Right lobe of liver (tissue), 6 donors: Measurements from ENCODE around the gene STON2. TPM values are rescaled to one million over a fixed set of nuclear protein-coding genes. Genes with fewer than 3 reads are reported as not detected.

Experiments
- ATAC-seq, 4 donors: fragments of 200-7000 bp; cut with Tn5 transposase; one replicate each; pipeline ENCODE4 v1.9.1; 2020; ENCODE audit warnings: mild to moderate bottlenecking in 4 of 4, moderate library complexity in 4 of 4
- DNase-seq, 3 donors: peaks; one replicate each; pipeline ENCODE4 v3.0.0-alpha.2; 2020
- H3K27ac ChIP-seq, 3 donors: fragments of 200-600 bp; one replicate each; pipeline ENCODE4 v1.8.0; 2022
- H3K27me3 ChIP-seq, 2 donors: fragments of 200-600 bp; one replicate each; pipeline ENCODE4 v1.8.0; 2022
- H3K36me3 ChIP-seq, 4 donors: fragments of 200-600 bp; sonication (generic) in 1 of 4; one replicate each; pipeline versions ENCODE4 v1.5.1 to v1.8.0; 2017 to 2022; ENCODE audit warnings: control low read depth in 1 of 4
- H3K4me1 ChIP-seq, 4 donors: fragments of 200-600 bp; sonication (generic) in 1 of 4; one replicate each; pipeline versions ENCODE4 v1.5.1 to v1.8.0; 2017 to 2022; ENCODE audit warnings: control low read depth in 1 of 4
- H3K4me3 ChIP-seq, 3 donors: fragments of 200-600 bp; one replicate each; pipeline ENCODE4 v1.8.0; 2022
- H3K9me3 ChIP-seq, 4 donors: fragments of 200-600 bp; sonication (generic) in 1 of 4; one replicate each; pipeline versions ENCODE4 v1.5.1 to v1.8.0; 2017 to 2022; ENCODE audit warnings: control low read depth in 1 of 4
- CTCF ChIP-seq, 4 donors: fragments of 200-600 bp in 3 of 4; fragments of 450-650 bp in 1 of 4; IDR thresholded peaks; one replicate each; pipeline versions ENCODE4 v1.5.1 to v1.8.0; 2016 to 2022; ENCODE audit warnings: antibody characterized with exemption in 4 of 4, mild to moderate bottlenecking in 2 of 4
- POLR2A ChIP-seq: fragments of 450-650 bp; IDR thresholded peaks from one replicate; pipeline ENCODE4 v1.6.1; 2017; ENCODE audit warnings: antibody characterized with exemption, mild to moderate bottlenecking
- WGBS: methylation state at CpG from one replicate; pipeline ENCODE4 v1.1.6; 2018; ENCODE audit warnings: low coverage, low lambda C conversion rate; ENCODE audit not compliant: insufficient coverage; ENCODE audit errors: missing lambda C conversion rate; 5-methylcytosine and 5-hydroxymethylcytosine counted together
- intact Hi-C, 2 donors: fragments of 100-400 bp; cut with DNase I; formaldehyde crosslinking; loops; one replicate each; pipeline versions ENCODE4 v1.11.2 to v1.14.1; 2022
- total RNA-seq, 6 experiments: library from RNA; depleted of rRNA in 2 of 6; stranded (reverse); fragments of >200 nt in 2 of 6; fragmentation: NEBNext Ultra II Directional in 3 of 6; extraction: Animal tissue kit (Norgen Biotek cat#: 25700) in 3 of 6; gene quantifications; one replicate each; pipeline versions ENCODE4 v1.1.0 to v1.2.4, GENCODE V29; 2016 to 2023
- donor health status: DM: no; HTN: yes; CAD: no.
- donor health status: DM: no; HTN: no; CAD: no.
- donor health status: DM: no; HTN: no; CAD: no.
- donor health status: DM: no; HTN: yes; CAD: no.
- donor health status: DM: no; HTN: yes; CAD: no.

The STON2 gene
- total RNA-seq, 6 experiments from 2014 or later, result 4.9 to 23.7 (median 10.7) TPM

DNA sequence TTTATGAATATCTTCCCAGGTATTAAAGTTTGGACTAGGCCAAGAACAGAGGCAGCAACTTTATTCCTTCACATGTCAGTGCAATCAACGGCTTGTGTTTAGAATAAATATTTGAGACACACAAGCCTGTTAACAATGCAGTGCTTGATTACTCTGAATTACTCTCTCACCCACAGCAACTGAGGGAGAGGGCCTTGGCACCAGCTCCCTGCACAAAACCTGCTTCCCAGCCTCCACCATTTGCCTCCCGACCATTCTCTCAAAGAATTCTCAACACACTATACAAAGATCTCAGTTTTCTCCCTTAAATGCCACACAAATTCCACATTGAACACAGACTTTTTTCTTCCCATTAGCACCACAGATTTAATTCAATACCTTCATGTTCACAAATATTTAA lies 77.0 kb downstream of the STON2 start:
- Histone ChIP-seq H3K9me3 (no peaks in the 10 kb centered on the region), H3K27ac (no peak overlapping the region), H3K36me3 (no peaks in the 10 kb centered on the region), H3K27me3 (no peaks in the 10 kb centered on the region), H3K4me3 (no peak overlapping the region), H3K4me1 (peaks cover 0 to 16% (median 0%) of the 10 kb centered on the region in 4 donors)
- TF ChIP-seq CTCF (IDR thresholded peaks at IDR 0.05) (no peak), POLR2A (no peak)
- ATAC-seq, result no peak
- intact Hi-C loops, result no loop called here
- 38% methylated on average over 1 of the region's 2 CpGs for WGBS
- no peak for DNase-seq

- intact Hi-C loops, result no loop called here
- no peak overlapping the region for H3K4me3 ChIP-seq
- H3K27me3 ChIP-seq, result no peaks in the 10 kb centered on the region
- H3K9me3 ChIP-seq, result no peaks in the 10 kb centered on the region
- ATAC-seq, result no peak
- 90% methylated on average over 2 of the region's 3 CpGs for WGBS
- no peak for DNase-seq
- no peak overlapping the region for H3K27ac ChIP-seq
- no peak for TF ChIP-seq CTCF (IDR thresholded peaks at IDR 0.05)
- TF ChIP-seq POLR2A, result no peak
- H3K4me1 ChIP-seq, result peaks cover 0 to 16% (median 0%) of the 10 kb centered on the region in 4 donors
- no peaks in the 10 kb centered on the region for H3K36me3 ChIP-seq
Observed at GRCh38 chr14:81319946-81320345, 80.2 kb downstream of the STON2 start.

DNA sequence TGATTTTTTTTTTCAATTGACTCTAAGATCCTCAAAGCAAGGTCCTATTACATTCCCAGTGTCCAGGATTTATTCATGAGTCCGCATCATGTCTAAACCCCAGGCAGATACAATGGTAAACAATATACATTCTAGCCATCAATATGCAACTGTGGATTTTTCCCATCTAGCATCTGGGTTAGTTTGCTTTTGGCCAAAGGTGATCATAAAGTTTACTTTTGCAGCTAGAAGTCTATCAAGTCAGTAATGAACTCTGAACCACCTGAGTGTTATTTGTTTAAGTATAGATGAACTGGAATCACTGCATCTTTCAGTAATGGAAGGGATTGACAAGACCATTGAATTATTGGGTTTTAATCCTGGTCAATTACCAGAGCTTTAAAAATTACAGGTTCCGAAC lies 80.8 kb downstream of the STON2 start:
- TF ChIP-seq CTCF (IDR thresholded peaks at IDR 0.05) (no peak), POLR2A (no peak)
- DNase-seq (no peak), ATAC-seq (peak; percentile 33 to 72 (median 44))
- H3K4me3 ChIP-seq, result no peak overlapping the region
- H3K36me3 ChIP-seq, result no peaks in the 10 kb centered on the region
- no peak overlapping the region for H3K27ac ChIP-seq
- H3K27me3 ChIP-seq, result no peaks in the 10 kb centered on the region
- WGBS, result 84% methylated on average over 2 of the region's 2 CpGs
- intact Hi-C loops, result no loop called here
- H3K4me1 ChIP-seq, result peaks cover 0 to 16% (median 0%) of the 10 kb centered on the region in 4 donors
- no peaks in the 10 kb centered on the region for H3K9me3 ChIP-seq

- TF ChIP-seq CTCF (IDR thresholded peaks at IDR 0.05), result no peak
- no peak for TF ChIP-seq POLR2A
- WGBS, result 59% methylated on average over 5 of the region's 5 CpGs
- no peaks in the 10 kb centered on the region for H3K36me3 ChIP-seq
- H3K9me3 ChIP-seq, result no peaks in the 10 kb centered on the region
- H3K4me1 ChIP-seq, result peaks cover 0 to 14% (median 0%) of the 10 kb centered on the region in 4 donors
- DNase-seq (no peak), ATAC-seq (no peak)
- H3K27me3 ChIP-seq, result no peaks in the 10 kb centered on the region
- intact Hi-C loops, result no loop called here
- H3K4me3 ChIP-seq, result no peak overlapping the region
- no peak overlapping the region for H3K27ac ChIP-seq
Observed at GRCh38 chr14:81315341-81315740, 84.8 kb downstream of the STON2 start.
